GM18520 (cell line): ENCODE results near the gene IGFL1.
"Not testable (repeated sequence)": the region's sequence is repeated elsewhere in the genome, so short reads cannot be mapped to it uniquely, and the experiment has no call there.

Source experiments
- ATAC-seq: cut with Tn5 transposase; IDR thresholded peaks from one replicate; pipeline ENCODE4 v1.9.1; 2021; ENCODE audit not compliant: unreplicated experiment

The IGFL1 gene

GRCh38 chr19:46221981-46222610, 7.4 kb upstream of the IGFL1 start:
- ATAC-seq, result no peak

GRCh38 chr19:46223787-46224186, 5.8 kb upstream of the IGFL1 start:
- not testable (repeated sequence) for ATAC-seq

- ATAC-seq, result no peak
Measured at GRCh38 chr19:46224773-46225172, 4.8 kb upstream of the IGFL1 start.

GRCh38 chr19:46225558-46226004, 4.0 kb upstream of the IGFL1 start:
- ATAC-seq, result no peak

- no peak for ATAC-seq
Measured at GRCh38 chr19:46226438-46226973, 3.0 kb upstream of the IGFL1 start.

- ATAC-seq, result no peak
Measured at GRCh38 chr19:46232029-46232428, 2.5 kb downstream of the IGFL1 start.

GRCh38 chr19:46232468-46232867, 2.9 kb downstream of the IGFL1 start:
- no peak for ATAC-seq

GRCh38 chr19:46232938-46233621, 3.5 kb downstream of the IGFL1 start:
- ATAC-seq, result no peak

- not testable (repeated sequence) for ATAC-seq
Measured at GRCh38 chr19:46233871-46234270, 4.3 kb downstream of the IGFL1 start.

- not testable (repeated sequence) for ATAC-seq
Measured at GRCh38 chr19:46238141-46238540, 8.6 kb downstream of the IGFL1 start.

- no peak for ATAC-seq
Measured at GRCh38 chr19:46239193-46240024, 9.9 kb downstream of the IGFL1 start.

GRCh38 chr19:46240693-46241092, 11.2 kb downstream of the IGFL1 start:
- no peak for ATAC-seq

- no peak for ATAC-seq
Measured at GRCh38 chr19:46241626-46242025, 12.1 kb downstream of the IGFL1 start.

- not testable (repeated sequence) for ATAC-seq
Measured at GRCh38 chr19:46243081-46243654, 13.6 kb downstream of the IGFL1 start.

GRCh38 chr19:46250076-46250735, 20.7 kb downstream of the IGFL1 start:
- ATAC-seq, result no peak

GRCh38 chr19:46251416-46251815, 21.9 kb downstream of the IGFL1 start:
- ATAC-seq, result no peak

GRCh38 chr19:46254776-46255175, 25.2 kb downstream of the IGFL1 start:
- no peak for ATAC-seq

GRCh38 chr19:46256855-46257254, 27.3 kb downstream of the IGFL1 start:
- no peak for ATAC-seq

- ATAC-seq, result not testable (repeated sequence)
Measured at GRCh38 chr19:46261501-46261900, 32.0 kb downstream of the IGFL1 start.

GRCh38 chr19:46262684-46263296, 33.2 kb downstream of the IGFL1 start:
- ATAC-seq, result peak; percentile 82
